Bronchial epithelial cell (primary cell): ENCODE results near the gene MPND. TPM values are rescaled to one million over a fixed set of nuclear protein-coding genes. Genes with fewer than 3 reads are reported as not detected.

Source experiments
- DNase-seq: peaks from one replicate; pipeline ENCODE4 v3.0.0-alpha.2; 2010; ENCODE audit warnings: low read depth
- FAIRE-seq: peaks from 2 replicates; lab custom pipeline; 2011; peaks lifted over from hg19 to GRCh38; lab: Jason Lieb, UNC
- H3K27me3 ChIP-seq: 2 replicates; pipeline ENCODE4 v1.5.1; 2011; ENCODE audit warnings: low read length; ENCODE audit not compliant: control insufficient read depth, insufficient read depth
- H3K36me3 ChIP-seq: 2 replicates; pipeline ENCODE4 v1.5.1; 2011; ENCODE audit warnings: low read length; ENCODE audit not compliant: control insufficient read depth, insufficient read depth
- H3K4me3 ChIP-seq: 2 replicates; pipeline ENCODE4 v1.5.1; 2011; ENCODE audit warnings: mild to moderate bottlenecking, low read depth, low read length, control low read depth
- total RNA-seq: library from RNA; depleted of rRNA; stranded (reverse); fragments of >200 nt; gene quantifications from 2 replicates; pipeline ENCODE4 v1.2.1, GENCODE V29; 2014
- TF ChIP-seq, protein P1 (sequence below): IDR thresholded peaks from 2 replicates; pipeline ENCODE4 v1.5.1; 2011; ENCODE audit warnings: mild to moderate bottlenecking, moderate library complexity, low read length, control low read depth, inconsistent platforms; ENCODE audit not compliant: insufficient read depth, severe bottlenecking

Gene MPND
- total RNA-seq, 1 donor from 2014 or later = 3.7 TPM

DNA sequence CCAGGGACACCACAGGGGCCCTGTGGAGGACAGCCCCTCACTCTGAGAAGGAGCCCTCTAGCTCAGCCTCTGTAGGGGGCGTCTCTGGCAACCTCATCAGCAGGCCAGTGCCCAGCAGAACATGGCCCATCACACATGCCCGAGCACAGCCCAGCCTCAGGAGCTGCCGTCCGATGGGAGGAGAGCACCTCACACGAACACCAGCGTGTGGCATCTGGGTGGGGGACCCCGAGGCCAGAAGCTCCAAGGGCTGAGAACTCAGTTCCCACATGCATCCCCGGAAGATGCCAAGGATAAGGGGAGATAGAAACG lies 45.7 kb downstream of the MPND start:
- H3K27me3 ChIP-seq = no peaks in the 10 kb centered on the region
- H3K4me3 ChIP-seq = no peak overlapping the region
- peak; percentile 36 for FAIRE-seq
- H3K36me3 ChIP-seq = peaks cover 19% of the 10 kb centered on the region
- TF ChIP-seq, protein P1, sequence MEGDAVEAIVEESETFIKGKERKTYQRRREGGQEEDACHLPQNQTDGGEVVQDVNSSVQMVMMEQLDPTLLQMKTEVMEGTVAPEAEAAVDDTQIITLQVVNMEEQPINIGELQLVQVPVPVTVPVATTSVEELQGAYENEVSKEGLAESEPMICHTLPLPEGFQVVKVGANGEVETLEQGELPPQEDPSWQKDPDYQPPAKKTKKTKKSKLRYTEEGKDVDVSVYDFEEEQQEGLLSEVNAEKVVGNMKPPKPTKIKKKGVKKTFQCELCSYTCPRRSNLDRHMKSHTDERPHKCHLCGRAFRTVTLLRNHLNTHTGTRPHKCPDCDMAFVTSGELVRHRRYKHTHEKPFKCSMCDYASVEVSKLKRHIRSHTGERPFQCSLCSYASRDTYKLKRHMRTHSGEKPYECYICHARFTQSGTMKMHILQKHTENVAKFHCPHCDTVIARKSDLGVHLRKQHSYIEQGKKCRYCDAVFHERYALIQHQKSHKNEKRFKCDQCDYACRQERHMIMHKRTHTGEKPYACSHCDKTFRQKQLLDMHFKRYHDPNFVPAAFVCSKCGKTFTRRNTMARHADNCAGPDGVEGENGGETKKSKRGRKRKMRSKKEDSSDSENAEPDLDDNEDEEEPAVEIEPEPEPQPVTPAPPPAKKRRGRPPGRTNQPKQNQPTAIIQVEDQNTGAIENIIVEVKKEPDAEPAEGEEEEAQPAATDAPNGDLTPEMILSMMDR = no peak
- DNase-seq = no peak

DNA sequence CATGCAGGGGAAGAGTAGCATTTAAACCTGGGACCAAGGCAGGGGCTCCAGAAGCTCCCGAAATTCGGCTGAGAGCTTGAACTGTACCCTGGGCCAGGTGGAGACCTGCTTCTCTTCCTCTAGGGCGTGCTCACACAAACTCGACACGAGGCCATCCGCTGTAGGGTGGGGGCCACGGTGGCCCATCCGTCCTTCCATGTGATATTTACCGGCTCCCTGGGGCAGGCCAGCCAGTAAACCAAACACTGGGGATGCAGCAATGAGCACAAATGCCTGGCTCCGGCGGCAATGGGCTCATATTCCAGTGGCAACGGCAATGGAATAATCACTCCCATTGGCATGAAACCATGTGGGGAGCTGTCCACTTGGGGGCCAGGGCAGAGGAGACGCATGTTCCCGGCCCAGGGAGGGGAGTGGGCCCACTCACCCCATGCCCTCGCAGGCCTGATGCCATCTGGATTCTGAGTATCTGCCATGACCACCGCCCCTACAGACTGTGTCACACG lies 46.2 kb downstream of the MPND start:
- FAIRE-seq (no peak), DNase-seq (no peak)
- H3K36me3 ChIP-seq = peaks cover 16% of the 10 kb centered on the region
- H3K27me3 ChIP-seq = no peaks in the 10 kb centered on the region
- TF ChIP-seq, protein P1 = no peak
- no peak overlapping the region for H3K4me3 ChIP-seq

DNA sequence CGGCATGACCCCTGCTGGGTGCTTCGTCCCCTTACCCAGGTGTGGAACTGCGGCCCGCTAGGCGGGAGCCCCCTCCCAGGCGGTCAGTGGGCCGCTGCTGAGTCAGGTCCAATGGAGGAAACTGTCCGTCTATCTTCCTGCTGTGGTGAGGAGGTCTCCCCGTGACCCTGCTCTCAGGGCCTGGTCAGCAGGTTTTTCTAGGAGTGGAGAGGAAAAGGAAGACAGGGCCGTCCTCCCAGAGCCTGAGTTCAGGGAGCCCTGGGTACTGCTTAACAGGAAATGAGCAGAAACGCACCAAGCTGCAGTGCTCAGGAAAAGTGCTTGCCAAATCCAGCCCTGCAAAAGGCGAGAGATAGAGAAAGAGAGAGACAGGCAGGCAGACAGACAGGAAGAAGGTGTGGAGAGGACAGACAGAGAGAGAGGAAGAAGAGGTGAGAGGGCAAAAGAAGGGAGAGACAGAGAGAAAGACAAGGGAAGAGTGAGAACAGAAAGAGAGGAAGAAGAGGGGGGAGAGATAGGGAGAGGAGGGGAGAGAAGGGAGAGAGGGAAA lies 46.7 kb downstream of the MPND start:
- no peak overlapping the region for H3K4me3 ChIP-seq

DNA sequence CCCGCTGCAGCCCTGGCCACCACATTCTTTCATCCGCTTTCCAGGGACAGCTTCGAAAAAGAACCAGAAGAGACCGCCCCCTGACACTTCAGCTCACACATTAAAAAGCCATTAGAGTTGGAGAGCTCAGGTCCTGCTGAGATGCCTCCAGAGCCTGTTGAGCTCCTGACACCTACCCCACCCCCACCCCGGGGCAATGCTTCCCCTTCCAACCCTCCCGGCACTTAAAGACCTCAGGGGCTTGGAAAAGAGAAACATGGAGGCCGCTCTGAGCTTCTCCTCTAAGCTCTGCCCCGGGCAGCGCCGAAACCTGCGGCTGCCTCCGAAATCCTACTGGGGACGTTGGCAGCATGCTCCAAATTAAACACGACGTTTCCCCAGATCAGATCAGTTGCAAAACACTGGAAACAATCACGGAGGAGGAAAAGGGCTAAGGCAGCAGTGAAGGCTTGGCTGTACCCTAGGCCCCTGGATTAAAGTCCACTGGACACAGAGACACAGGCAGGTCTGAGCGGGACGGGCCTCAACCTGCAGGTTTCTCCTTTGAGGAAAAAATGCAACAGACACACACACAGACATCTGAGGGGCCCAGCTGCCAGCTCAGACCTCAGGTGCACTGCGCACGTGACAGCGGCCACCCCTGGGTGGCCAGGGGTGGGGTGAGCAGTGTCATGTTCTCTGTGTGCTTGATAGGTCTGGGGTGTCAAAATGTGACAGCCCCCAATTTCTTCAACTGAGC lies 47.4 kb downstream of the MPND start:
- no peaks in the 10 kb centered on the region for H3K27me3 ChIP-seq
- peaks cover 16% of the 10 kb centered on the region for H3K36me3 ChIP-seq
- FAIRE-seq (no peak), DNase-seq (peak; percentile 58)
- TF ChIP-seq, protein P1 = no peak
- H3K4me3 ChIP-seq = no peak overlapping the region

More for the DNA sequence above, 46.7 kb downstream of the MPND start:
- FAIRE-seq (no peak), DNase-seq (peak; percentile 33)
- TF ChIP-seq, protein P1 = no peak
- H3K36me3 ChIP-seq = peaks cover 16% of the 10 kb centered on the region
- no peaks in the 10 kb centered on the region for H3K27me3 ChIP-seq

DNA sequence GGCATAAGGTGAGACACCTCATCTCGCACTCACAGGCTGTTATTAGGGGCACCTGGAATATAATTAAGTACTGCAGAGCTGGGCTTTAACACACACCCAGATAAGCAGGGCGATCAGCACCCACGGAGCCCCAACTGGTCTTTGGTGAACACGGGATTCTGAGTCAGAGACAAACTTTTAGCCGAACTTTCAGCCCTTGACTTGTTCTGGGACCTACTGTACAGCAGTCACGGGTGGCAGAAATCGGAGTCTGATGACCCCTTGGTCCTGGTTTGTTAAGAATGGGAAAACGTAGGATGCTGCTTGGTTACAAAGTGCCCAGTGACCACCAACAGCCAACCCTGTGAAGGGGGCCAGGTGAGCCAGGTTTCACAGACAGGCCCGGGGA lies 47.9 kb downstream of the MPND start:
- Histone ChIP-seq H3K36me3 (peaks cover 14% of the 10 kb centered on the region), H3K4me3 (no peak overlapping the region), H3K27me3 (no peaks in the 10 kb centered on the region)
- TF ChIP-seq, protein P1 = no peak
- DNase-seq (peak; percentile 47), FAIRE-seq (peak; percentile 87)
